ENCODE data around the gene METAP2.
A peak's percentile ranks its signal among the peaks of the same experiment; 100 is the strongest.
"Not testable (repeated sequence)": the region's sequence is repeated elsewhere in the genome, so short reads cannot be mapped to it uniquely, and the experiment has no call there.

The METAP2 gene

DNA sequence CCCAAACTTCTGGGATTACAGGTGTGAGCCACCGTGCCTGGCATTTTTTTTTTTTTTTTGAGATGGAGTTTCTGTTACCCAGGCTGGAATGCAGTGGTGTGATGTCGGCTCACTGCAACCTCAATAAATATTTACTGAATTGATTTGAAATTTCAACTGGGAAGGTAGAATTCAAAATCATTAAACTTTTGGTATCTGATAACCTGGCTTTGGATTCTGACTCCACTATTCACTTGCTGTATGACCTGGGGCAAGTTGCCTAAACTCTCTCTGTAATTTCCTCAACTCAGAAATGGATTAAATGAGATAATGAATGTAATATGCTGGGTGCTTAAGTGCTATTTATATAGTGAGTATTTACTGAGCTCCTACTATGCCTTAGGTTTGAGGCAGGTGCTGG, 8.7 kb upstream of the METAP2 start:
- TF ChIP-seq, protein P1, sequence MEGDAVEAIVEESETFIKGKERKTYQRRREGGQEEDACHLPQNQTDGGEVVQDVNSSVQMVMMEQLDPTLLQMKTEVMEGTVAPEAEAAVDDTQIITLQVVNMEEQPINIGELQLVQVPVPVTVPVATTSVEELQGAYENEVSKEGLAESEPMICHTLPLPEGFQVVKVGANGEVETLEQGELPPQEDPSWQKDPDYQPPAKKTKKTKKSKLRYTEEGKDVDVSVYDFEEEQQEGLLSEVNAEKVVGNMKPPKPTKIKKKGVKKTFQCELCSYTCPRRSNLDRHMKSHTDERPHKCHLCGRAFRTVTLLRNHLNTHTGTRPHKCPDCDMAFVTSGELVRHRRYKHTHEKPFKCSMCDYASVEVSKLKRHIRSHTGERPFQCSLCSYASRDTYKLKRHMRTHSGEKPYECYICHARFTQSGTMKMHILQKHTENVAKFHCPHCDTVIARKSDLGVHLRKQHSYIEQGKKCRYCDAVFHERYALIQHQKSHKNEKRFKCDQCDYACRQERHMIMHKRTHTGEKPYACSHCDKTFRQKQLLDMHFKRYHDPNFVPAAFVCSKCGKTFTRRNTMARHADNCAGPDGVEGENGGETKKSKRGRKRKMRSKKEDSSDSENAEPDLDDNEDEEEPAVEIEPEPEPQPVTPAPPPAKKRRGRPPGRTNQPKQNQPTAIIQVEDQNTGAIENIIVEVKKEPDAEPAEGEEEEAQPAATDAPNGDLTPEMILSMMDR (IDR thresholded peaks at IDR 0.05; ENCODE audit: extremely low read depth, missing control alignments): no peak
- DNase-seq (ENCODE audit: low spot score): no peak

DNA sequence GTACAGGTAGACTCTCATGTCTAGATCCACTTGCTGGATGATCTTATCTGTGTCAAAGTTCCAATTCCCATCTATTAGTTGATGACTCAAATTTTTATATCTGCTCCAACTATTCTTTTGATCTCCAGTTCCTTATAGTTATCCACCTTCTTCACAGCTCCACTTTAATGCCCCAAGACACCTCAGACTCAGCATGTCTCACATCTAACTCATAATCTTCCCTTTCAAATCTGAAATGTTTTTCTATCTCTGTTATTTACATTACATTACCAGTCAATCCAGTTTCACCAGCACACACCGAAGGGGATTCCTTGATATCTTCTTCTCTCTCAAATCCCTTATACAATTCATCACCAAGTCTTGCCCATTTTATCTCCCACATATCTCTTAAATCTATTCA, 3.7 kb upstream of the METAP2 start:
- no peak for DNase-seq (ENCODE audit: low spot score)
- TF ChIP-seq, protein P1 (IDR thresholded peaks at IDR 0.05; ENCODE audit: extremely low read depth, missing control alignments): no peak

DNA sequence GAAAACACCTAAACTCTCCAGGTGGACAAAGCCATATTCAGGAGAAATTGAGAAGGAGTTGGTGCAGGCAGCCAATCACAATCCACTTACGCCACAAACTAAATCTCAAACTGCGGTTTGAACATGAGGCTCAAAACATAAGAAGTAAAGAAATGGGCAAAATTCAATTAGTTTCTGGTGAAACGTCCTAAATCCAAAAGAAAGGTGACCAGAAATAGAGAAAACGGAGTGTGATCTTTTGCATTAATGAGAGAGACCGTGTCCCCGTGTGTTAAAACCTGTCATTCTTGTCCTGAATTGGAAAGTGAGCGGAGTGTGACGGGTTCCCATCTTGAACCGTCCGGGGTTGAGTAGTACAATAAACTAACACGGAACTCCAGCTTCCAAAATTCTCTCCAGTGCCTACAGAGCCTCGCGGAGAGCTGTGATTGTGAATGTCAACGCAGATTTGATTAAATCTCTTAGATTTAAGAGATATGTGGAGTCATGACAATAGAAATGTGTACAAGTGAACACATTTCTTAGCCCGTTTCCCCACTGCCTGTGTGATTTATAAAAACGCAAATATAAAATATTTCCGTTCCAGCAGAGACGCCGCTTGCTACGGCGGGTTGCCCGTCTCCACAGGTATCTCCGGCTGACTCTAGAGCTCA, 595 bp upstream of the METAP2 start:
- peak; percentile 26 for DNase-seq (ENCODE audit: low spot score)
- TF ChIP-seq, protein P1 (IDR thresholded peaks at IDR 0.05; ENCODE audit: extremely low read depth, missing control alignments): no peak

DNA sequence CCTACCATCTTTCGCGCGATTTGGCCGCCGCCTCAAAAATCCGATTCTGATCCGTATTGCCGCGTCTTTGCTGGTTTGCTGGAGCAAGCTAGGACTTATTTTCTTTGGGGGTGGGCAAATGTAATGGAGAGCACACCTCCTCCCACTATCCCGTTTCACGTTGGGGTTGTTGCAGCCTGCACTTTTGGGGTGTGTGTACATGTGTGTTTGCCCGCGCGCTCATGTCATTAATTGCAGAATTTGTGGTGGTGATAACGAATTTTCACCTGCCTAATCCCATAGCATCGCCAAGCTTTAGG, 657 bp downstream of the METAP2 start:
- TF ChIP-seq, protein P1 (IDR thresholded peaks at IDR 0.05; ENCODE audit: extremely low read depth, missing control alignments): no peak
- DNase-seq (ENCODE audit: low spot score): no peak

DNA sequence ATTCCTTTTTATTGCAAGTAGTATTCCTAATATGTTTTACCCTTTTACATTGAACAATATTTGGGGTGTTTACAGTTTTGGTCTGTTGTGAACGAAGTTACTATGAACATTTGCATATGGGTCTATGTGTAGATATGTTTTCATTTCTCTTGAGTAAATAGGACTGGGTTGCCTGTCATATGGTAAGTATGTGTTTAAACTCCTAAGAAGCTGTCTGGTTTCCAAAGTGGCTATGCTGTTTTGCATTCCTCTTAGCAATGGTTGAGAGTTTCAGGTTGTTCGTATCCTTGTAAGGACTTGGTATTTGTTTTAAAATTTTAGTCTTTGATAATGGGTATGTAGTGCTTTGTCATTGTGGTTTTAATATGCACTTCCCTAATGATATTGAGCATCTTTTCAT, 6.3 kb downstream of the METAP2 start:
- no peak for DNase-seq (ENCODE audit: low spot score)
- TF ChIP-seq, protein P1 (IDR thresholded peaks at IDR 0.05; ENCODE audit: extremely low read depth, missing control alignments): no peak

DNA sequence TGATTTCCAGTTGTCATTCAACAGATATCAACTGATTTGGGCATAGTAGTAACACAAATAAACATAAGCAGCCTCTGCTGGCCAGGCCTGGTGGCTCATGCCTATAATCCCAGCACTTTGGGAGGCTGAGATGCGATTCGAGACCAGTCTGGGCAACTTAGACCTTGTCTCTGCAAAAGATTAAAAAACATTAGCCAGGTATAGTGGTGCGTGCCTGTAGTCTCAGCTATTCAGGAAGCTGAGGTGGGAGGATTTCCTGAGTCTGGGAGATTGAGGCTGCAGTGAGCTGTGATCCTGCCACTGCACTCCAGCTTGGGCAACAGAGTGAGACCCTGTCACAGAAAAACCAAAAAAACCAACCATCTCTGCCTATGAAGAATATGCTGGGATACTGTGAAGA, 7.1 kb downstream of the METAP2 start:
- TF ChIP-seq, protein P1 (IDR thresholded peaks at IDR 0.05; ENCODE audit: extremely low read depth, missing control alignments): no peak
- no peak for DNase-seq (ENCODE audit: low spot score)

DNA sequence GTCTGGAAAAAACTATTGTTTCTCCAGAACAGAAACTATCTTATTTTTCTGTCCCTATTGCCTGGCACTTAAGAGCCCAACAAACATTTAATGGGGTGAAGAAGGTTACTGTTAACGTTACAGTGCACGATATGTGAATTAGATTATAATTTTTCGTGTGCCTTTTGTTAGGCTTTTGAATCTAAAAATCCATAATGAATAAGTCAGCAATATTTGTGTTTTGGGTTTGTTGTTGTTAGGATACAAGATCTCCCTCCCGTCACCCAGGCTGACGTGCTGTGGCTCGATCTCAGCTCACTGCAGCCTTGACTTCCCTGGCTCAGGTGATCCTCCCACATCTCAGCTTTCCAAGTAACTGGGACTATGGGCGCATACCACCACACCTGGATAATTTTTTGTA, 7.9 kb downstream of the METAP2 start:
- DNase-seq (ENCODE audit: low spot score): no peak
- TF ChIP-seq, protein P1 (IDR thresholded peaks at IDR 0.05; ENCODE audit: extremely low read depth, missing control alignments): no peak

DNA sequence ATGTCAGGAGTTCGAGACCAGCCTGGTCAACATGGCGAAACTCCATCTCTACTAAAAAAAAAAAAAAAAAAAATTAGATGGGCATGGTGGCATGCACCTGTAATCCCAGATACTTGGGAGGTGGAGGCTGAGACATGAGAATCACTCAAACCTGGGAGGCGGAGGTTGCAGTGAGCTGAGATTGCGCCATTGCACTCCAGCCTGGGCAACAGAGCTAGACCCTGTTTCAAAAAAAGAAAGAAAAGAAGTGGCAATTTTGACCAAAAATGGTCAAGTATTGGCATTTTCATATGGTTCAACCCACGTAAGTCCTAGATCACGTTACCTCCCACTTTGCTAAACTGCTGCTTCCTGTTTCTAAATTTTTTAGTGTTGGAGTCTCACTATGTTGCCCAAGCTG, 8.6 kb downstream of the METAP2 start:
- not testable (repeated sequence) for DNase-seq (ENCODE audit: low spot score)

All from GM20000 (cell line).